HEK293 (cell line): Measurements from ENCODE around the gene BAX.
"Not testable (repeated sequence)": the region's sequence is repeated elsewhere in the genome, so short reads cannot be mapped to it uniquely, and the experiment has no call there.

Source experiments
- CTCF ChIA-PET: fragments of 350-600 bp; formaldehyde crosslinking; extraction: SDS; loops from one replicate; lab custom pipeline; 2021; ENCODE audit warnings: antibody characterized with exemption; lab: Yijun Ruan, JAX
- POLR2A ChIA-PET: fragments of 300-600 bp; formaldehyde crosslinking; extraction: SDS; loops from one replicate; lab custom pipeline; 2020; ENCODE audit warnings: antibody characterized with exemption, inconsistent platforms; lab: Yijun Ruan, JAX
- H3K27ac ChIP-seq: fragments of 200-500 bp; sonication (Bioruptor generic); 2 replicates; pipeline ENCODE4 v1.5.1; 2014; ENCODE audit warnings: low read depth, low read length, control low read depth, inconsistent platforms; ENCODE audit errors: extremely low read depth
- H3K36me3 ChIP-seq, 2 experiments: fragments of 200-500 bp in 1 of 2; sonication (Bioruptor generic) in 1 of 2; 1 replicate in 1 of 2; 2 replicates in 1 of 2; pipeline ENCODE4 v1.5.1; 2014 to 2017; ENCODE audit warnings: inconsistent platforms in 2 of 2, low read length in 2 of 2; ENCODE audit not compliant: control insufficient read depth in 2 of 2, insufficient read depth in 1 of 2
- H3K4me1 ChIP-seq: fragments of 200-500 bp; sonication (Bioruptor generic); 2 replicates; pipeline ENCODE4 v1.5.1; 2014; ENCODE audit warnings: mild to moderate bottlenecking, low read length, inconsistent platforms; ENCODE audit not compliant: control insufficient read depth, insufficient read depth
- H3K4me3 ChIP-seq: 2 replicates; pipeline ENCODE4 v1.5.1; 2011; ENCODE audit warnings: low read depth, mild to moderate bottlenecking, control low read depth, low read length, moderate library complexity
- H3K9me3 ChIP-seq: fragments of 200-500 bp; sonication (Bioruptor generic); 2 replicates; pipeline ENCODE4 v1.5.1; 2014; ENCODE audit warnings: low read depth, low read length, inconsistent platforms; ENCODE audit not compliant: control insufficient read depth, insufficient read depth
- ATF2 ChIP-seq: fragments of 450-650 bp; formaldehyde crosslinking; IDR thresholded peaks from 2 replicates; pipeline ENCODE4 v1.5.1; 2016; ENCODE audit warnings: missing biosample characterization, missing genetic modification characterization, low read depth
- HOXA7 ChIP-seq: sonication (generic); formaldehyde crosslinking; IDR thresholded peaks from 2 replicates; pipeline ENCODE4 v1.8.1; 2022; ENCODE audit warnings: missing genetic modification reagents, borderline replicate concordance
- IKZF3 ChIP-seq: fragments of 450-650 bp; IDR thresholded peaks from 2 replicates; pipeline ENCODE4 v1.5.0; 2018; ENCODE audit warnings: missing biosample characterization, mild to moderate bottlenecking, missing genetic modification characterization, moderate library complexity
- PATZ1 ChIP-seq: fragments of 450-650 bp; formaldehyde crosslinking; IDR thresholded peaks from 2 replicates; pipeline ENCODE4 v1.5.1; 2016; ENCODE audit warnings: missing biosample characterization, missing genetic modification characterization
- SCRT2 ChIP-seq: fragments of 450-650 bp; formaldehyde crosslinking; IDR thresholded peaks from 2 replicates; pipeline ENCODE4 v1.5.1; 2016; ENCODE audit warnings: missing biosample characterization, missing genetic modification characterization
- SP2 ChIP-seq: fragments of 450-650 bp; formaldehyde crosslinking; IDR thresholded peaks from 2 replicates; pipeline ENCODE4 v1.5.1; 2016; ENCODE audit warnings: missing biosample characterization, missing genetic modification characterization
- TCF7L2 ChIP-seq: IDR thresholded peaks from 2 replicates; pipeline ENCODE4 v1.6.1; 2011; ENCODE audit warnings: low read depth, mild to moderate bottlenecking, inconsistent platforms, low read length, moderate library complexity, borderline replicate concordance
- YY2 ChIP-seq: fragments of 450-650 bp; formaldehyde crosslinking; IDR thresholded peaks from 2 replicates; pipeline ENCODE4 v1.5.1; 2016; ENCODE audit warnings: missing biosample characterization, missing genetic modification characterization
- ZBTB48 ChIP-seq: fragments of 450-650 bp; formaldehyde crosslinking; IDR thresholded peaks from 2 replicates; pipeline ENCODE4 v1.5.1; 2016; ENCODE audit warnings: missing biosample characterization, missing genetic modification characterization
- ZBTB49 ChIP-seq: fragments of 450-650 bp; formaldehyde crosslinking; IDR thresholded peaks from 2 replicates; pipeline ENCODE4 v1.5.1; 2016; ENCODE audit warnings: missing biosample characterization, missing genetic modification characterization, low read depth
- ZNF174 ChIP-seq: fragments of 450-650 bp; formaldehyde crosslinking; IDR thresholded peaks from 2 replicates; pipeline ENCODE4 v1.5.0; 2017; ENCODE audit warnings: missing biosample characterization, mild to moderate bottlenecking, missing genetic modification characterization
- ZNF24 ChIP-seq: fragments of 450-650 bp; formaldehyde crosslinking; IDR thresholded peaks from 2 replicates; pipeline ENCODE4 v1.5.1; 2016; ENCODE audit warnings: missing biosample characterization, missing genetic modification characterization
- ZNF302 ChIP-seq: fragments of 450-650 bp; formaldehyde crosslinking; IDR thresholded peaks from 2 replicates; pipeline ENCODE4 v1.5.1; 2016; ENCODE audit warnings: missing biosample characterization, missing genetic modification characterization, low read depth
- ZNF350 ChIP-seq: fragments of 450-650 bp; formaldehyde crosslinking; IDR thresholded peaks from 2 replicates; pipeline ENCODE4 v1.5.0; 2017; ENCODE audit warnings: missing biosample characterization, mild to moderate bottlenecking, missing genetic modification characterization
- ZNF404 ChIP-seq: fragments of 450-650 bp; formaldehyde crosslinking; IDR thresholded peaks from 2 replicates; pipeline ENCODE4 v1.5.1; 2017; ENCODE audit warnings: missing biosample characterization, missing genetic modification characterization
- ZNF580 ChIP-seq: fragments of 450-650 bp; formaldehyde crosslinking; IDR thresholded peaks from 2 replicates; pipeline ENCODE4 v1.5.1; 2016; ENCODE audit warnings: missing biosample characterization, missing genetic modification characterization
- ZXDB ChIP-seq: fragments of 450-650 bp; formaldehyde crosslinking; IDR thresholded peaks from 2 replicates; pipeline ENCODE4 v1.5.1; 2016; ENCODE audit warnings: missing biosample characterization, missing genetic modification characterization
- TF ChIP-seq, protein P1 (sequence below): fragments of 450-650 bp; formaldehyde crosslinking; IDR thresholded peaks from 2 replicates; pipeline ENCODE4 v1.5.1; 2017; ENCODE audit warnings: missing biosample characterization, missing genetic modification characterization

The BAX gene

DNA sequence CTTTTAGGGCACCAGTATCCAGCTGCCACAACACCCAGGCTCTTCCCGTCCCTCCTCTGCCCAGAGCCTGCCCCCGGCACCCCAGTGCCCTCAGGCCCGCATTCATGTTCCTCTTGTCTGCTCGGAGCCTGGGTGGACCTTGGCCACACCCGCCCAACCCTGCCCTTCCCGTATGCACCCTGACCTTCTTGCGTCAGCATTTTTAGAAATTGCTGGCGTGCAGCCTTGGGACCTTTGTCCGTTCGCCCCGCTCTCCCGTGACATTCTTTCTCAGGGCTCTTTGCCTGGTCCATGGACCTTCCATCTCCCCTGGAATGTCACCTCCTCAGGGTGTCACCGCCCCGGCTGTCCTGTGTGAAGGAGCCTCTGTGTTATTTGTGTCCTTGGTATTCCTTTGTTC lies 47.0 kb upstream of the BAX start:
- Histone ChIP-seq H3K27ac (no peak overlapping the region), H3K9me3 (no peaks in the 10 kb centered on the region), H3K4me3 (no peak overlapping the region), H3K36me3 (peaks cover 57 to 58% of the 10 kb centered on the region in 2 experiments; a peak in 2 of 3 replicates), H3K4me1 (no peaks in the 10 kb centered on the region)
- TF ChIP-seq TCF7L2 (no peak), ZXDB (tag by site-specific recombination) (no peak), ZNF350 (no peak), HOXA7 (CRISPR knock-in tag) (no peak), ZBTB48 (no peak), ZNF174 (tag by site-specific recombination) (no peak), ZNF302 (tag by site-specific recombination) (no peak), ZNF24 (tag by site-specific recombination) (no peak), YY2 (tag by site-specific recombination) (no peak), SP2 (no peak), ZNF404 (no peak), IKZF3 (no peak), PATZ1 (tag by site-specific recombination) (no peak), ZBTB49 (tag by site-specific recombination) (no peak), ZNF580 (tag by site-specific recombination) (no peak), SCRT2 (tag by site-specific recombination) (no peak)
- TF ChIP-seq, protein P1, sequence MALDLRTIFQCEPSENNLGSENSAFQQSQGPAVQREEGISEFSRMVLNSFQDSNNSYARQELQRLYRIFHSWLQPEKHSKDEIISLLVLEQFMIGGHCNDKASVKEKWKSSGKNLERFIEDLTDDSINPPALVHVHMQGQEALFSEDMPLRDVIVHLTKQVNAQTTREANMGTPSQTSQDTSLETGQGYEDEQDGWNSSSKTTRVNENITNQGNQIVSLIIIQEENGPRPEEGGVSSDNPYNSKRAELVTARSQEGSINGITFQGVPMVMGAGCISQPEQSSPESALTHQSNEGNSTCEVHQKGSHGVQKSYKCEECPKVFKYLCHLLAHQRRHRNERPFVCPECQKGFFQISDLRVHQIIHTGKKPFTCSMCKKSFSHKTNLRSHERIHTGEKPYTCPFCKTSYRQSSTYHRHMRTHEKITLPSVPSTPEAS (tag by site-specific recombination), result no peak
- ChIA-PET POLR2A (no interaction called here), CTCF (no interaction called here)

GRCh38 chr19:48909424-48910077 lies 45.1 kb upstream of the BAX start:
- TF ChIP-seq ATF2 (tag by site-specific recombination), result peak; percentile 70
- TF ChIP-seq, all 188 proteins: peak for 1; not testable (repeated sequence) for 187
- H3K4me3 ChIP-seq, H3K4me1 ChIP-seq, H3K27ac ChIP-seq, H3K9me3 ChIP-seq, CTCF ChIA-PET: not testable (repeated sequence)
- POLR2A ChIA-PET, result interaction anchor here (0.7 kb wide), 1 partner anchor 32 kb away, joined by 3 read pairs; no protein-coding TSS in a partner anchor
- H3K36me3 ChIP-seq, result peaks cover 61 to 71% of the 10 kb centered on the region in 2 experiments
